OCI-LY7 (cell line): ENCODE measurements around the gene DNM3. TPM values are rescaled to one million over a fixed set of nuclear protein-coding genes. Genes with fewer than 3 reads are reported as not detected.

Experiments
- BruUV-seq: library from RNA; stranded (reverse); fragments of 400-500 nt; replicated peaks from 2 replicates; lab custom pipeline; 2021; lab: Mats Ljungman, UMichigan
- CTCF ChIA-PET: fragments of 300-600 bp; sonication (Branson Sonifier 250); formaldehyde crosslinking; loops from one replicate; lab custom pipeline; 2022; ENCODE audit warnings: antibody characterized with exemption; ENCODE audit not compliant: unreplicated experiment; lab: Charles Lee
- POLR2A ChIA-PET: fragments of 300-600 bp; sonication (Branson Sonifier 250); formaldehyde crosslinking; loops from one replicate; lab custom pipeline; 2022; ENCODE audit warnings: antibody characterized with exemption; lab: Charles Lee
- DNase-seq: peaks from one replicate; pipeline ENCODE4 v3.0.0-alpha.2; 2015; ENCODE audit warnings: low spot score
- H2AFZ ChIP-seq: fragments of 200-600 bp; sonication (generic), shearing (Covaris generic); 2 replicates; pipeline ENCODE4 v1.6.1; 2014; ENCODE audit warnings: mild to moderate bottlenecking, antibody characterized with exemption, low read length, moderate library complexity
- H3K27ac ChIP-seq: fragments of 200-600 bp; sonication (generic); 2 replicates; pipeline ENCODE4 v1.5.1; 2014; ENCODE audit warnings: mixed run types, low read depth, mild to moderate bottlenecking, moderate library complexity, low read length, inconsistent platforms; ENCODE audit not compliant: poor library complexity, severe bottlenecking
- H3K36me3 ChIP-seq: fragments of 200-600 bp; sonication (generic); 2 replicates; pipeline ENCODE4 v1.6.1; 2014; ENCODE audit warnings: mild to moderate bottlenecking, antibody characterized with exemption, low read length, moderate library complexity, mixed read lengths; ENCODE audit not compliant: insufficient read depth
- H3K4me1 ChIP-seq: fragments of 200-600 bp; sonication (generic); 2 replicates; pipeline ENCODE4 v1.5.1; 2014; ENCODE audit warnings: mild to moderate bottlenecking, low read length; ENCODE audit not compliant: insufficient read depth, poor library complexity, severe bottlenecking
- H3K4me2 ChIP-seq: fragments of 200-600 bp; sonication (generic); 2 replicates; pipeline ENCODE4 v1.6.1; 2014; ENCODE audit warnings: mild to moderate bottlenecking, low read length
- H3K4me3 ChIP-seq: fragments of 200-600 bp; sonication (generic); 2 replicates; pipeline ENCODE4 v1.5.1; 2014; ENCODE audit warnings: mild to moderate bottlenecking, low read depth, low read length; ENCODE audit not compliant: poor library complexity, severe bottlenecking
- H3K79me2 ChIP-seq: fragments of 200-600 bp; sonication (generic); 2 replicates; pipeline ENCODE4 v1.6.1; 2016; ENCODE audit warnings: low read depth, mild to moderate bottlenecking, low read length, moderate library complexity, mixed read lengths; ENCODE audit not compliant: insufficient read depth
- H3K9me2 ChIP-seq: fragments of 200-600 bp; sonication (generic); 2 replicates; pipeline ENCODE4 v1.6.1; 2016; ENCODE audit warnings: mild to moderate bottlenecking, low read length, mixed read lengths; ENCODE audit not compliant: insufficient read depth
- H3K9me3 ChIP-seq: fragments of 200-600 bp; sonication (generic); 2 replicates; pipeline ENCODE4 v1.6.1; 2014; ENCODE audit warnings: mild to moderate bottlenecking, mixed run types, low read length, mixed read lengths
- H4K20me1 ChIP-seq: fragments of 200-600 bp; sonication (generic); 2 replicates; pipeline ENCODE4 v1.6.1; 2014; ENCODE audit warnings: mild to moderate bottlenecking, antibody characterized with exemption, low read length, moderate library complexity, mixed read lengths; ENCODE audit not compliant: insufficient read depth
- EZH2phosphoT487 ChIP-seq: fragments of 200-600 bp; sonication (generic); IDR thresholded peaks from 2 replicates; pipeline ENCODE4 v1.6.1; 2018; ENCODE audit warnings: low read depth, borderline replicate concordance, mild to moderate bottlenecking, mixed run types, antibody characterized with exemption, low read length, moderate library complexity, mixed read lengths
- intact Hi-C: fragments of 100-400 bp; cut with micrococcal nuclease; formaldehyde crosslinking; loops from one replicate; pipeline ENCODE4 v1.10.0; 2022; ENCODE audit not compliant: unreplicated experiment
- total RNA-seq, 2 experiments: library from RNA; depleted of rRNA in 1 of 2; stranded (reverse); fragments of >200 nt in 1 of 2; shearing (Covaris generic) in 1 of 2; gene quantifications; 2 replicates each; pipeline ENCODE4 v1.2.3, GENCODE V29; 2014 to 2022
- TF ChIP-seq, protein P1 (sequence below): fragments of 200-600 bp; sonication (generic); conservative IDR thresholded peaks from 2 replicates; pipeline ENCODE4 v1.5.1; 2014; ENCODE audit warnings: mild to moderate bottlenecking, antibody characterized with exemption, low read length, moderate library complexity, mixed read lengths

The DNM3 gene
- total RNA-seq, 2 experiments from 2014 or later, result 0.47 to 0.61 TPM

- H3K4me2 ChIP-seq, result no peak overlapping the region
- no peaks in the 10 kb centered on the region for H3K79me2 ChIP-seq
- ChIA-PET POLR2A (no interaction called here), CTCF (no interaction called here)
- H3K9me3 ChIP-seq, result no peaks in the 10 kb centered on the region
- no peak overlapping the region for H3K27ac ChIP-seq
- intact Hi-C loops, result no loop called here
- TF ChIP-seq, protein P1, sequence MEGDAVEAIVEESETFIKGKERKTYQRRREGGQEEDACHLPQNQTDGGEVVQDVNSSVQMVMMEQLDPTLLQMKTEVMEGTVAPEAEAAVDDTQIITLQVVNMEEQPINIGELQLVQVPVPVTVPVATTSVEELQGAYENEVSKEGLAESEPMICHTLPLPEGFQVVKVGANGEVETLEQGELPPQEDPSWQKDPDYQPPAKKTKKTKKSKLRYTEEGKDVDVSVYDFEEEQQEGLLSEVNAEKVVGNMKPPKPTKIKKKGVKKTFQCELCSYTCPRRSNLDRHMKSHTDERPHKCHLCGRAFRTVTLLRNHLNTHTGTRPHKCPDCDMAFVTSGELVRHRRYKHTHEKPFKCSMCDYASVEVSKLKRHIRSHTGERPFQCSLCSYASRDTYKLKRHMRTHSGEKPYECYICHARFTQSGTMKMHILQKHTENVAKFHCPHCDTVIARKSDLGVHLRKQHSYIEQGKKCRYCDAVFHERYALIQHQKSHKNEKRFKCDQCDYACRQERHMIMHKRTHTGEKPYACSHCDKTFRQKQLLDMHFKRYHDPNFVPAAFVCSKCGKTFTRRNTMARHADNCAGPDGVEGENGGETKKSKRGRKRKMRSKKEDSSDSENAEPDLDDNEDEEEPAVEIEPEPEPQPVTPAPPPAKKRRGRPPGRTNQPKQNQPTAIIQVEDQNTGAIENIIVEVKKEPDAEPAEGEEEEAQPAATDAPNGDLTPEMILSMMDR, result no peak
- no peak for TF ChIP-seq EZH2phosphoT487
- no peaks in the 10 kb centered on the region for H3K36me3 ChIP-seq
- H3K4me3 ChIP-seq, result no peak overlapping the region
- no peak overlapping the region for H2AFZ ChIP-seq
- no peaks in the 10 kb centered on the region for H3K4me1 ChIP-seq
- no peaks in the 10 kb centered on the region; the same call in 1 of the 2 replicates for H3K9me2 ChIP-seq
- H4K20me1 ChIP-seq, result no peaks in the 10 kb centered on the region
- no TSS peak for BruUV-seq
- no peak for DNase-seq
These were observed 362.0 kb downstream of the DNM3 start for GRCh38 chr1:172203135-172203823.

DNA sequence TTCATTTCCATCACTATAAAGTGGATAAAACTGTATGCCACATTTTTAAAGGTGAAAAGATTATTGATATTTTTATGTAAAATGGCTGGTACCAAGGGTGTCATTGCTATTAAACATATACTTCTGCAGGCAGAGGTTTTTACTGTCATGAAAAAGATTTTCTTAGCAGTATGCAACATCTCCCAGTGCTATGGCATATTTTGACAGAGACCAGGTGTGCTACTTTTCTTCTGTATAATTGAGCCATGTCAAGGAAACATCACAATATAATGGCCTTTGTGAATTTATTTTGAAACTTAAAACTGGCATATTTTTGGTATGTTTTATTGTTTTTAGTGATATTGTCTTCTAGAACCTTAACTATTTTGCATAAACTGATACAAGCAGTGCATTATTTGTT, 362.6 kb downstream of the DNM3 start:
- no peak for TF ChIP-seq EZH2phosphoT487
- TF ChIP-seq, protein P1, result no peak
- intact Hi-C loops, result no loop called here
- Histone ChIP-seq H2AFZ (no peak overlapping the region), H4K20me1 (no peaks in the 10 kb centered on the region), H3K4me3 (no peak overlapping the region), H3K4me2 (no peak overlapping the region), H3K27ac (no peak overlapping the region), H3K4me1 (no peaks in the 10 kb centered on the region), H3K79me2 (no peaks in the 10 kb centered on the region), H3K36me3 (no peaks in the 10 kb centered on the region), H3K9me2 (no peaks in the 10 kb centered on the region; the same call in 1 of the 2 replicates), H3K9me3 (no peaks in the 10 kb centered on the region)
- no TSS peak for BruUV-seq
- no peak for DNase-seq
- POLR2A ChIA-PET, result no interaction called here
- CTCF ChIA-PET, result no interaction called here

GRCh38 chr1:172206256-172206655, 365.0 kb downstream of the DNM3 start:
- intact Hi-C loops, result no loop called here
- Histone ChIP-seq H3K9me2 (no peaks in the 10 kb centered on the region; the same call in 1 of the 2 replicates), H3K4me2 (no peak overlapping the region), H3K36me3 (no peaks in the 10 kb centered on the region), H4K20me1 (no peaks in the 10 kb centered on the region), H3K4me1 (no peaks in the 10 kb centered on the region), H2AFZ (no peak overlapping the region), H3K79me2 (no peaks in the 10 kb centered on the region), H3K9me3 (no peaks in the 10 kb centered on the region), H3K4me3 (no peak overlapping the region), H3K27ac (no peak overlapping the region)
- CTCF ChIA-PET, result no interaction called here
- BruUV-seq, result no TSS peak
- DNase-seq, result no peak
- TF ChIP-seq, protein P1, result no peak
- no peak for TF ChIP-seq EZH2phosphoT487
- POLR2A ChIA-PET, result no interaction called here
